Posterior cingulate gyrus (tissue), 11 donors: ENCODE data around the gene SHPK.
A peak's percentile ranks its signal among the peaks of the same experiment; 100 is the strongest.

Source experiments
- DNase-seq, 10 donors: peaks; one replicate each; pipeline versions ENCODE4 v3.0.0 to v3.0.0-alpha.2; 2020 to 2021; ENCODE audit warnings: mixed read lengths in 3 of 10
- intact Hi-C: fragments of 100-400 bp; cut with DNase I; formaldehyde crosslinking; loops from one replicate; pipeline ENCODE4 v1.15.1; 2023

SHPK gene, protein sequence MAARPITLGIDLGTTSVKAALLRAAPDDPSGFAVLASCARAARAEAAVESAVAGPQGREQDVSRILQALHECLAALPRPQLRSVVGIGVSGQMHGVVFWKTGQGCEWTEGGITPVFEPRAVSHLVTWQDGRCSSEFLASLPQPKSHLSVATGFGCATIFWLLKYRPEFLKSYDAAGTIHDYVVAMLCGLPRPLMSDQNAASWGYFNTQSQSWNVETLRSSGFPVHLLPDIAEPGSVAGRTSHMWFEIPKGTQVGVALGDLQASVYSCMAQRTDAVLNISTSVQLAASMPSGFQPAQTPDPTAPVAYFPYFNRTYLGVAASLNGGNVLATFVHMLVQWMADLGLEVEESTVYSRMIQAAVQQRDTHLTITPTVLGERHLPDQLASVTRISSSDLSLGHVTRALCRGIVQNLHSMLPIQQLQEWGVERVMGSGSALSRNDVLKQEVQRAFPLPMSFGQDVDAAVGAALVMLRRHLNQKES

GRCh38 chr17:3636154-3636907 is at the start of gene SHPK, which contains the start of gene CTNS:
TSS of gene SHPK (minus strand) at chr17:3636250. CDS start at chr17:3636219, 31 bp downstream.
TSS of gene CTNS (plus strand) at chr17:3636760. CDS start at chr17:3640207, 3,447 bp downstream.
- peak; percentile 94 to 100 (median 98) for DNase-seq
- intact Hi-C loops = loop anchor here (1.0 to 5.0 kb wide), 2 partner anchors 32 to 589 kb away; partner anchors contain the start of genes EMC6 and TAX1BP3

DNA sequence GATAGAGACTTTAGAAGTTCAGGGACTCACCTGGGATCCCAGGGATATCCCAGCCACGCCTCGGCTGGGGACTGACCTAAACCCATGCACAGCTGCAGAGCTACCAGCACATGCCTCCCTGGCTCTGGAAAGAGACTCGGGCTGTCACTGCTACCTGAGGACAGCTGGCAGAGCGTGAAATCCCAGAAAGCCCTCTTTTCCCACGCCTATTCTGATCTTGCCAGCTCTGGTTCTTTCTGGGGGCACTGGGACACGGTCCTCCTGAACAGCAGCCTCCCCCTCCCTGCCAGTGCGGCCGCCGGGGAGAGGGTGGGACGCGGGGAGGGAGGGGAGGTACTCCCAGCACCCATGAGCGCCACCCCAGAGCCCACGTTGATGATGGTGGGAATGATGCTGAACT is 49.1 kb upstream of the SHPK start:
- intact Hi-C loops = no loop called here
- DNase-seq = no peak

GRCh38 chr17:3683054-3683511 is 47.0 kb upstream of the SHPK start:
- DNase-seq = no peak
- intact Hi-C loops = no loop called here

DNA sequence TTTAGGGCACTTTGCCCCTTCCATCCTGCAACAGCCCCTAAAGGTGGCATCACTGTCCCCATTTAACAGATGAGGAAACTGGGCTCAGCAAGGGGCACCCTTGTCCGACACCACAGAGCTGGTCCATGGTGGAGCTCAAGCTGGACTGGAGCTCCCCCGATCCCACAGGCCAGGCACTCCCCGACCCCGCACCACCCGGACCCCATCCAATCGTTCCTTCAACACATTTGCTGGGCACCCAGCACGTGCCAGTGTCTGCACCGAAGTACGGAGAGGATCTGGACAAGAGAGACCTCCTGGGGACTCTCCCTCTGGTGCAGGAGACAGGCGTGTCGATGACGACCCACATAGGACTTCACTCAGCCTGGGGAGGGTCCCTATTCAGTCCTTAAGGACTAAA is 46.0 kb upstream of the SHPK start:
- DNase-seq = no peak
- intact Hi-C loops = no loop called here

- DNase-seq = no peak
- intact Hi-C loops = no loop called here
These were observed 45.5 kb upstream of the SHPK start for GRCh38 chr17:3681565-3681964.

GRCh38 chr17:3681057-3681456 is 45.0 kb upstream of the SHPK start:
- intact Hi-C loops = no loop called here
- DNase-seq = no peak

GRCh38 chr17:3679531-3680126 is 43.6 kb upstream of the SHPK start:
- intact Hi-C loops = no loop called here
- peak in 1 of 10 donors; percentile 57 for DNase-seq

GRCh38 chr17:3678821-3679530 is 42.9 kb upstream of the SHPK start:
- intact Hi-C loops = no loop called here
- no peak for DNase-seq

DNA sequence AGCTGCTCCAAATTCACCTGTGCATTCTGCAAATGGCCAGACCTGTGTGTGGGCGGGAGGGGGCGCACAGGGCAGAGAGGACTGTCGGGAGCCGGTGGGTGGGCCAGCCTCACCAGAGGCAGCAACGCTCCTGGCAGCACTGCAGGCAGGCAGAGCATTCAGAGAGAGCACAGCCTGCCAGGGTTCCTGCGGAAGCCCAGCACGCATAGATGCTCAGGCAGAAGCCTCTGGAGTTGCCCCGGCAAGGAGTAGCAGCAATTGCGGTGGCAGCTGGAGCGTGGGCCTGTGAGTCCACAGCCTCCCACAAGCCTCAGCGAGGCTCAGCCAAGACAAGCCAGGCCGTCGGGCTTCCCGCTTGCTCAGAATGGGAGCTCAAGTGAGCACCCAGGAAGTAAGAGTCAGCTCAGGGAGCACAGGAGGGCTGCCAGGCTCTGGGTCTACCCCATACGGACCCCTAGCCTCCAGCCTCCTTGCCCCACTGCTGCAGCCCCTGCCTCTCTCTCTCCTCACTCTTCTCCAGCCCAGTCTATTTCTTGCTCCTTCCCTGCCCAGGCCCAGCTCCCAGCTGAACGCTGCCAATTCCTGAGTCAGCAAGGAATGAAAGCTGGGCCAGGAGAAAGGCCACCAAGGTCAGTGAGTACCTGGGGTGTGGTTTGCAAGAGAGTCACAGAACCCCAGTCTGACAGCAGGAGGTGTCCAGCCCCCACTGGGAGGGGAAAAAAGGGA is 42.2 kb upstream of the SHPK start:
- intact Hi-C loops = no loop called here
- peak in 9 of 10 donors; percentile 34 to 97 (median 85) for DNase-seq

DNA sequence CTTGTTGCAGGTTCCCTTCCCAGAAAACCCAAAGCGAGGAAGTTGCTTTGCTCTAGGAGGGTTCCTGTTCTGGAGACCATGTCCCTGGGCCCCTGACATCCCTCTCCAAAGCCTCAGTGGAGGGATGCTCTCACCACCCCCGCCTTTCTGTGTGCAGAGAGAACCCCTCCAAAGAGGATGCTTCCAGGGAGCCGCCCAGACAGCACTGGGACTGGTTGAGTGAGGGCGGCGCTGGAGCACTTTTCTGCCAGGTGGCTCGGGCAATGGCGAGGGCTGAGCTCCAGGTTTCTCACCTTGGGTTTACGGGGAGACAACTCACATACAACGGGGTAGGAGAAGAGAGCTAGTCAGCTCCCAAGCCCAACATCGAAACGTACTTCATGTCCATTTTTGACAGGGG is 39.8 kb upstream of the SHPK start:
- intact Hi-C loops = no loop called here
- DNase-seq = no peak

DNA sequence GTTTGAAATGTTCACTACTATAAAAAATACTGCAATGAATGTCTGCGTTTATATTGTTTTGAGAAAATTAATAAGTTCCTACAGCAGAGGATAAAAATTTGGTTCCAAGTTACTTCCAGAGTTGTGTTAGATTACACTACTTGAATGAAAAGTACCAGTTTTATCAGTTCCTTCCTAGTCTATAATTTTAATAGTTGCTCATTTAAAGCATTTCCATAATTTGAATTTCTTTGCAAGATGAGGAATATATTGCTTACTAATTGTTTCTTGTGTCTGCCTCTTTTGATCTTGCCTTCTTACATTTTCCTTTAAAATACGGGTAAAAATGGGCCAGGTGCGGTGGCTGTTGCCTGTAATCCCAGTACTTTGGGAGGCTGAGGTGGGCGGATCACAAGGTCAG is 36.5 kb upstream of the SHPK start:
- DNase-seq = no peak
- intact Hi-C loops = no loop called here

GRCh38 chr17:3669548-3669947 is 33.5 kb upstream of the SHPK start:
- no peak for DNase-seq
- intact Hi-C loops = no loop called here

DNA sequence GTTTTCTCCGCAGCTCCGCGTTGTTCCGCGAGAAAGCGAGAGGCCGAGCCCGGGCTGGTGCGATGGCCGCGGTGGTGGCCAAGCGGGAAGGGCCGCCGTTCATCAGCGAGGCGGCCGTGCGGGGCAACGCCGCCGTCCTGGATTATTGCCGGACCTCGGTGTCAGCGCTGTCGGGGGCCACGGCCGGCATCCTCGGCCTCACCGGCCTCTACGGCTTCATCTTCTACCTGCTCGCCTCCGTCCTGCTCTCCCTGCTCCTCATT is 33.0 kb upstream of the SHPK start:
- intact Hi-C loops = no loop called here
- DNase-seq = no peak

GRCh38 chr17:3668279-3669084 is 32.4 kb upstream of the SHPK start, which contains the start of the genes EMC6 and TAX1BP3:
TSS of gene EMC6 (plus strand) at chr17:3668812. CDS start at chr17:3669147, 335 bp downstream.
TSS of gene TAX1BP3 (minus strand) at chr17:3668578. CDS start at chr17:3668526, 52 bp downstream.
- intact Hi-C loops = loop anchor here (1.0 kb wide), 1 partner anchor 32 kb away; the partner anchor contains the start of genes CTNS and SHPK
- peak; percentile 96 to 100 (median 98) for DNase-seq

GRCh38 chr17:3667366-3668278 is 31.6 kb upstream of the SHPK start:
- peak; percentile 38 to 95 (median 66) for DNase-seq
- intact Hi-C loops = loop anchor here (1.0 kb wide), 1 partner anchor 31 kb away; the partner anchor contains the start of genes CTNS and SHPK

- intact Hi-C loops = no loop called here
- DNase-seq = no peak
These were observed 30.5 kb upstream of the SHPK start for GRCh38 chr17:3666516-3666915.

GRCh38 chr17:3665834-3666233 is 29.8 kb upstream of the SHPK start:
- intact Hi-C loops = no loop called here
- DNase-seq = peak in 4 of 10 donors; percentile 44 to 88 (median 54)
